Head of caudate nucleus (tissue), 42 donors: ENCODE measurements around the gene GAS2L2.

Experiments
- DNase-seq, 42 donors: peaks; one replicate each; pipeline versions ENCODE4 v3.0.0 to v3.0.0-alpha.2; 2020 to 2021; ENCODE audit warnings: mixed read lengths in 7 of 42
- intact Hi-C: fragments of 100-400 bp; cut with DNase I; formaldehyde crosslinking; loops from one replicate; pipeline ENCODE4 v1.15.0; 2022

The GAS2L2 gene

GRCh38 chr17:35750526-35751395, 2.3 kb downstream of the GAS2L2 start:
- no peak for DNase-seq
- intact Hi-C loops, result no loop called here

- intact Hi-C loops, result loop anchor here (10.0 kb wide), 1 partner anchor 435 kb away; no protein-coding TSS in a partner anchor
- peak in 6 of 42 donors; percentile 30 to 57 (median 45) for DNase-seq
Measured at GRCh38 chr17:35749560-35750412, 3.3 kb downstream of the GAS2L2 start.

- intact Hi-C loops, result loop anchor here (10.0 kb wide), 1 partner anchor 434 kb away; no protein-coding TSS in a partner anchor
- DNase-seq, result no peak
Measured at GRCh38 chr17:35748979-35749378, 4.1 kb downstream of the GAS2L2 start.

GRCh38 chr17:35748341-35748841, 4.6 kb downstream of the GAS2L2 start:
- no peak for DNase-seq
- intact Hi-C loops, result loop anchor here (10.0 kb wide), 1 partner anchor 434 kb away; no protein-coding TSS in a partner anchor

GRCh38 chr17:35747540-35748017, 5.5 kb downstream of the GAS2L2 start:
- intact Hi-C loops, result loop anchor here (2.0 to 10.0 kb wide), 2 partner anchors 135 to 433 kb away; no protein-coding TSS in a partner anchor
- peak; percentile 63 to 93 (median 83) for DNase-seq

GRCh38 chr17:35745749-35746320, 7.2 kb downstream of the GAS2L2 start:
- intact Hi-C loops, result loop anchor here (2.0 to 10.0 kb wide), 2 partner anchors 133 to 431 kb away; no protein-coding TSS in a partner anchor
- DNase-seq, result no peak

- intact Hi-C loops, result loop anchor here (10.0 kb wide), 1 partner anchor 430 kb away; no protein-coding TSS in a partner anchor
- DNase-seq, result no peak
Measured at GRCh38 chr17:35745246-35745645, 7.8 kb downstream of the GAS2L2 start.

- DNase-seq, result no peak
- intact Hi-C loops, result loop anchor here (10.0 kb wide), 1 partner anchor 430 kb away; no protein-coding TSS in a partner anchor
Measured at GRCh38 chr17:35744830-35745229, 8.2 kb downstream of the GAS2L2 start.

- DNase-seq, result no peak
- intact Hi-C loops, result loop anchor here (10.0 kb wide), 1 partner anchor 429 kb away; no protein-coding TSS in a partner anchor
Measured at GRCh38 chr17:35743626-35744328, 9.3 kb downstream of the GAS2L2 start.

GRCh38 chr17:35742896-35743477, 10.1 kb downstream of the GAS2L2 start:
- intact Hi-C loops, result loop anchor here (10.0 kb wide), 1 partner anchor 428 kb away; no protein-coding TSS in a partner anchor
- DNase-seq, result no peak

- DNase-seq, result peak in 1 of 42 donors; percentile 9
- intact Hi-C loops, result loop anchor here (10.0 kb wide), 1 partner anchor 428 kb away; no protein-coding TSS in a partner anchor
Measured at GRCh38 chr17:35742496-35742895, 10.5 kb downstream of the GAS2L2 start.

GRCh38 chr17:35740997-35741931, 11.8 kb downstream of the GAS2L2 start:
- intact Hi-C loops, result loop anchor here (10.0 kb wide), 1 partner anchor 426 kb away; no protein-coding TSS in a partner anchor
- DNase-seq, result peak in 3 of 42 donors; percentile 17 to 33 (median 30)

GRCh38 chr17:35740216-35740615, 12.8 kb downstream of the GAS2L2 start:
- DNase-seq, result peak in 1 of 42 donors; percentile 9
- intact Hi-C loops, result loop anchor here (10.0 kb wide), 1 partner anchor 425 kb away; no protein-coding TSS in a partner anchor

GRCh38 chr17:35738519-35739133, 14.4 kb downstream of the GAS2L2 start:
- peak in 2 of 42 donors; percentile 23 to 34 for DNase-seq

GRCh38 chr17:35736236-35736635, 16.8 kb downstream of the GAS2L2 start:
- DNase-seq, result peak in 2 of 42 donors; percentile 22 to 38
- intact Hi-C loops, result no loop called here

More at GRCh38 chr17:35738519-35739133, 14.4 kb downstream of the GAS2L2 start:
- intact Hi-C loops, result no loop called here
